GM23338 (cell line): ENCODE data around the gene TECPR2.

Experiments
- CREB1 ChIP-seq: fragments of 250-450 bp; sonication (Bioruptor Pico); IDR thresholded peaks from 2 replicates; pipeline ENCODE4 v1.5.0; 2020; ENCODE audit warnings: low read depth, mild to moderate bottlenecking, moderate library complexity
- EZH2 ChIP-seq: fragments of 200-600 bp; sonication (generic); IDR thresholded peaks from one replicate; pipeline ENCODE4 v1.8.0; 2017; ENCODE audit warnings: antibody characterized with exemption, mild to moderate bottlenecking, low read depth; ENCODE audit not compliant: unreplicated experiment
- EZH2phosphoT487 ChIP-seq: fragments of 200-600 bp; sonication (generic); IDR thresholded peaks from one replicate; pipeline ENCODE4 v1.8.1; 2018; ENCODE audit warnings: antibody characterized with exemption; ENCODE audit not compliant: unreplicated experiment
- JUNB ChIP-seq: IDR thresholded peaks from one replicate; pipeline ENCODE4 v1.6.1; 2016; ENCODE audit warnings: antibody characterized with exemption; ENCODE audit not compliant: unreplicated experiment
- NANOG ChIP-seq: IDR thresholded peaks from 2 replicates; pipeline ENCODE4 v1.6.1; 2016; ENCODE audit warnings: antibody characterized with exemption, borderline replicate concordance
- POLR2AphosphoS5 ChIP-seq: IDR thresholded peaks from 2 replicates; pipeline ENCODE4 v1.6.1; 2016; ENCODE audit warnings: antibody characterized with exemption, low read depth
- REST ChIP-seq: IDR thresholded peaks from one replicate; pipeline ENCODE4 v1.6.1; 2018; ENCODE audit warnings: antibody characterized with exemption; ENCODE audit not compliant: unreplicated experiment
- ZNF114 ChIP-seq: fragments of 250-450 bp; sonication (Bioruptor Pico); IDR thresholded peaks from 2 replicates; pipeline ENCODE4 v1.5.0; 2020; ENCODE audit warnings: mild to moderate bottlenecking, moderate library complexity
- ZNF331 ChIP-seq: fragments of 250-450 bp; sonication (Bioruptor Pico); IDR thresholded peaks from 2 replicates; pipeline ENCODE4 v1.5.0; 2020; ENCODE audit warnings: low read depth, mild to moderate bottlenecking, moderate library complexity
- TF ChIP-seq, protein P1 (sequence below), 2 experiments: fragments of 200-600 bp in 1 of 2; sonication (generic) in 1 of 2; conservative IDR thresholded peaks; 2 replicates each; pipeline versions ENCODE4 v1.5.1 to v1.6.1; 2016 to 2017; ENCODE audit warnings: antibody characterized with exemption in 2 of 2, low read depth in 2 of 2, mild to moderate bottlenecking in 2 of 2, moderate library complexity in 1 of 2
- TF ChIP-seq, protein P2 (sequence below): IDR thresholded peaks from 2 replicates; pipeline ENCODE4 v1.6.1; 2016; ENCODE audit warnings: antibody characterized with exemption

DNA sequence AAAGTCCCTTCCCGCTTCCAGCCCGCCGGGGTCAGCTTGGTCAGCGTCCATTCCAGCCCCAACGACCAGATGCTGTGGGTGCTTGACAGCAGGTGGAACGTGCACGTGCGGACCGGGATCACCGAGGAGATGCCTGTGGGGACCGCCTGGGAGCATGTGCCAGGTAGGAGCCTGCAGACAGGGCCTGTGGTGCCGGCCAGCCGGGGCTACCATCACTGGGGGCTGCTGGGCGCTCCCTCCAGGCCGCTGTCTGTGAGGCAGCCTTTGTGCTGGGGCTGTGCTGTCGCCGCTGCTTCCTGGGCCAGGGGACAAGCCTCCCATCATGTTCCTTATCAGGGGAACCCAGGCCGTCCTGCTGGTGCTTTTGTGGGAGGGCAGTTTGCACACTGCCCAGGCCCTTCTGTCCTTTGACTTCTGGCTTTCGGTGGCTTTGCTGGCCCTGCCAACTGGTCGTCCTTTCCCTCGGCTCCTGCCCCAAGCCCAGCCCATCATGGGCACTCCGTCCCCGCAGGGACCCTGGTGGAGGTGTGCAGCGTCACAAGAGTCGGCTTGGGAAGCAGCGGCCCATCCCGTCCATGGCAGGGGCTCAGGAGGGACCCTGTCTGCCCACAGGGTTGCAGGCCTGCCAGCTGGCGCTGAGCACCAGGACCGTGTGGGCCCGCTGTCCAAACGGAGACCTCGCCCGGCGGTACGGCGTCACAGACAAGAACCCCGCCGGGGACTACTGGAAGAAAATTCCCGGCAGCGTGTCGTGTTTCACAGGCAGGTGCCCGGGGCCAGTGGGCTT is 134.4 kb downstream of the TECPR2 start:
- TF ChIP-seq, protein P1, sequence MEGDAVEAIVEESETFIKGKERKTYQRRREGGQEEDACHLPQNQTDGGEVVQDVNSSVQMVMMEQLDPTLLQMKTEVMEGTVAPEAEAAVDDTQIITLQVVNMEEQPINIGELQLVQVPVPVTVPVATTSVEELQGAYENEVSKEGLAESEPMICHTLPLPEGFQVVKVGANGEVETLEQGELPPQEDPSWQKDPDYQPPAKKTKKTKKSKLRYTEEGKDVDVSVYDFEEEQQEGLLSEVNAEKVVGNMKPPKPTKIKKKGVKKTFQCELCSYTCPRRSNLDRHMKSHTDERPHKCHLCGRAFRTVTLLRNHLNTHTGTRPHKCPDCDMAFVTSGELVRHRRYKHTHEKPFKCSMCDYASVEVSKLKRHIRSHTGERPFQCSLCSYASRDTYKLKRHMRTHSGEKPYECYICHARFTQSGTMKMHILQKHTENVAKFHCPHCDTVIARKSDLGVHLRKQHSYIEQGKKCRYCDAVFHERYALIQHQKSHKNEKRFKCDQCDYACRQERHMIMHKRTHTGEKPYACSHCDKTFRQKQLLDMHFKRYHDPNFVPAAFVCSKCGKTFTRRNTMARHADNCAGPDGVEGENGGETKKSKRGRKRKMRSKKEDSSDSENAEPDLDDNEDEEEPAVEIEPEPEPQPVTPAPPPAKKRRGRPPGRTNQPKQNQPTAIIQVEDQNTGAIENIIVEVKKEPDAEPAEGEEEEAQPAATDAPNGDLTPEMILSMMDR (conservative IDR thresholded peaks at IDR 0.05; ENCODE audit: low read depth in 2 of 2) = no peak
- no peak for TF ChIP-seq EZH2phosphoT487
- no peak for TF ChIP-seq REST
- no peak for TF ChIP-seq POLR2AphosphoS5
- TF ChIP-seq JUNB = no peak
- no peak for TF ChIP-seq EZH2
- no peak for TF ChIP-seq ZNF114 (CRISPR knock-in tag)
- TF ChIP-seq ZNF331 (CRISPR knock-in tag) = no peak
- TF ChIP-seq CREB1 = no peak
- TF ChIP-seq NANOG = no peak
- TF ChIP-seq, protein P2, sequence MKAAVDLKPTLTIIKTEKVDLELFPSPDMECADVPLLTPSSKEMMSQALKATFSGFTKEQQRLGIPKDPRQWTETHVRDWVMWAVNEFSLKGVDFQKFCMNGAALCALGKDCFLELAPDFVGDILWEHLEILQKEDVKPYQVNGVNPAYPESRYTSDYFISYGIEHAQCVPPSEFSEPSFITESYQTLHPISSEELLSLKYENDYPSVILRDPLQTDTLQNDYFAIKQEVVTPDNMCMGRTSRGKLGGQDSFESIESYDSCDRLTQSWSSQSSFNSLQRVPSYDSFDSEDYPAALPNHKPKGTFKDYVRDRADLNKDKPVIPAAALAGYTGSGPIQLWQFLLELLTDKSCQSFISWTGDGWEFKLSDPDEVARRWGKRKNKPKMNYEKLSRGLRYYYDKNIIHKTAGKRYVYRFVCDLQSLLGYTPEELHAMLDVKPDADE = no peak
